ENCODE data around the gene ZNF331.

ZNF331 gene

DNA sequence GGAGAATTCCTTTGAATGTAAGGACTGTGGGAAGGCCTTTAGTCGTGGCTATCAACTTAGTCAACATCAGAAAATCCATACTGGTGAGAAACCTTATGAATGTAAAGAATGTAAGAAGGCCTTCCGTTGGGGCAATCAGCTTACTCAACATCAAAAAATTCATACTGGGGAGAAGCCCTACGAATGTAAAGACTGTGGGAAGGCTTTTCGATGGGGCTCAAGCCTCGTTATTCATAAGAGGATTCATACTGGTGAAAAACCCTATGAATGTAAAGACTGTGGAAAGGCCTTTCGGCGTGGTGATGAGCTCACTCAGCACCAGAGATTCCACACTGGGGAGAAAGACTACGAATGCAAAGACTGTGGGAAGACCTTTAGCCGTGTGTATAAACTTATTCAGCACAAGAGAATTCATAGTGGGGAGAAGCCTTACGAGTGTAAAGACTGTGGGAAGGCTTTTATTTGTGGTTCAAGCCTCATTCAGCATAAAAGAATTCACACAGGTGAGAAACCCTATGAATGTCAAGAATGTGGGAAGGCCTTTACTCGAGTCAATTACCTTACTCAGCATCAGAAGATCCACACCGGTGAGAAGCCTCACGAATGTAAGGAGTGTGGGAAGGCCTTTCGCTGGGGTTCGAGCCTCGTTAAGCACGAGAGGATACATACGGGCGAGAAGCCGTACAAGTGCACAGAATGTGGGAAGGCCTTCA is 39.2 kb downstream of the ZNF331 start:
- no peak for DNase-seq (ENCODE audit: low read depth)

DNA sequence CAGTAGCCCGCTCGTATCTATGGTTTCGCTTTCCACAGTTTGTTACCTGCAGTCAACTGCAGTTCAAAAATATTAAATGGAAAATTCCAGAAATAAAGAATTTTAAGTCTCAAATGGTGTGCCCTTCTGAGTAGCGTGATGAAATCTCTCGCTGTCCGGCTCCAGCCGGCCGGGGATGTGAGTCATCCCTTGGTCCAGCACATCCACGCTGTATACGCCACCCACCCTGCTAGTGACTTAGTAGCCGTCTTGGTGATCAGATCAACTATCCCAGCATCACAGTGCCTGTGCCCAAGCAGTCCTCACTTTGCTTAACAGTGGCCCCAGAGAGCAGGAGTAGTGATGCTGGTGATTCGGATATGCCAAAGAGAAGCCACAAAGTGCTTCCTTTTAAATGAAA is 40.0 kb downstream of the ZNF331 start:
- no peak for DNase-seq (ENCODE audit: low read depth)

DNA sequence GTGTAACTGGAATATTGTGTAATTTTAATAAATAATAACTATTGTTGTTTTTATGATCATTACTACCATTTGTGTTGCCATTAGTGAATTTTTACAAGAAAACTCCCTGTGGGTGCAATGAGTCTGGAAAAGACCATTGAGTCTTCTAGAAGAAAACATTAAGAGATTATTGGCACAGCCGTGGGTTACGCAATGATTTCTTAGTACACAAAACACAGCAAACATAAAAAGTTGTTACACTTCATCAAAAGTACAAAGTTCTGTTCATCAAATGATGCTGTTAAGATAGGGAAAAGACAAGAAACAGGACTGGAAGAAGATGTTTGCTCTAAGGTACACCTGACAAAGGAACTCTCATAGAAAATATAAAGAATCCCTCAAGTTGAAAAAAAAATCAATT is 41.6 kb downstream of the ZNF331 start:
- DNase-seq (ENCODE audit: low read depth): no peak

DNA sequence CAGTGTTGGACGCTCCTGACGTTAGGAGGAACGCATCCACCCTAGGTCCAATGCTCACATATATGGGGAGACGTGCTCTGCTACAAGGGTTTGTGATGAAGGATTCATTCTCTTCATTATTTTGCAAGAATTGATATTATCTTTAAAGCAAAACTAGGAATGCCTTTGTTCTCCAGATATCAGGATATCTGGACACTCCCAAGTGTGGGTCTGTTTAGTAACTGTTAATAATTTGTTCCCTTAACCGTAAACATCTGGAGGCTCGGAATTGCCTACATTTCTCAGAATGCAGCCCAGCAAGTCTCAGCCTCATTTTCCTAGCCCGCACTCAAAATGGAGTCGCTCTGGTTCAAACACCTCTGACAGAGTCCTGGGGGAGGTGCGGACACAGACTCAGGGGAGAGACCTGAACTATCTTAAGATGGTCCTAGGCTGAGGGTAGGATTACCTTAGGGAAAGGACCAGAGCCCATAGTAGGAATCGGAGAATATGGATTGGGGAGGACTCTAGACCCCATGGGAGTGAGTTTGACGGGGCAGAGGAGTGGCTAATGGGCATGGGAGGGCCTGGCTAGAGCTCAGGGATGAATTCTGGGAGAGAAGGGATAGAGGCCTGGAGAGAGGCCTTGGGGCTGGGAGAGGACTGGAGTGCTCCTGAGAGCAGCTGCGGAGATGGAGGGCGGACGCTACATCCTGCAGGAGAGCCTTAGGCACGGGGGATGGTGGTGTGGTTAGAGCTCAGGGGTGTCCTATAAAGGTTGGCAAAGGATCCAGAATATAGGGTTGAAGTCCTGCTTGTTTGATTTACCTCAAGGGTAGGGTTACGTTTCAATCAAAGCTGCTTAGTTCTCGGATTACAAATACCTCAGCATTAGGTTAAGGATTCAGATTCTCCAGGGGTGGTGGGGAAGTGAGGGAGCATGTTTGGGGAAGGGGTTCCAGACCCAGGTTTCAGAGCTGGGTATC is 43.2 kb downstream of the ZNF331 start:
- no peak for DNase-seq (ENCODE audit: low read depth)

DNA sequence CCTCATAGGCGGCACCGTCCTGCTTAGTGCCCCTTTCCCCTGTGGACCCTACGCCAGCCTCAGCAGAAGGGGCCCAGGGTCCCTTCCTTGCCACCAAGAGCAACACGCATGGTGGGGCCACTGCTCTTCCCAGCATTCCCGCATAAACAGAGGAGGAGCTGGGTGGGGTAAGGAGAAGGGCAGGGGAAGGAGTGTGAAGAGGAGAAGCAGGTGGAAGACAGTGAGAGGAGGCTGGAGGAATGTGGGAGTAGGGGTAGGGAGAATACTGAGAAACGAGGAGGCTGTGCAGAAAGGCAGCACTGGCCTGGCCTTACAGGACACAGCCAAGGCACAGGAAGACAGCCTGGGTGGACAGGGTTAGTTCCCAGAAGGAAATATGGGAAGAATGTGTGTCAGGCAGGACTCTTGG is 43.9 kb downstream of the ZNF331 start:
- DNase-seq (ENCODE audit: low read depth): no peak

DNA sequence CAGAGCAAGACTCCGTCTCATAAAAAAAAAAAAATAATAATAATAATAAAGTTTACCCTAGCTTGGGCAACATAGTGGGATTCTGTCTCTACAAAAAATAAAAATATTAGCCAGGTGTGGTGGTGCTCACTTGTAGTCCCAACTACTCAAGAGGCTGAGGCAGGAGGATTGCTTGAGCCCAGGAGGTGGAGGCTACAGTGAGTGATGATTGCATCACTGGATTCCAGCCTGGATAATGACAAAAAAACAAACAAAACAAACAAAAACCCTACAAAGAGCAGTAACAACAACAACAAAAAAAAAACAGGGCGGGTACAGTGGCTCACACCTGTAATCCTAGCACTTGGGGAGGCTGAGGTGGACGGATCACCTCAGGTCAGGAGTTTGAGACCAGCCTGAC is 45.2 kb downstream of the ZNF331 start:
- no peak for DNase-seq (ENCODE audit: low read depth)

DNA sequence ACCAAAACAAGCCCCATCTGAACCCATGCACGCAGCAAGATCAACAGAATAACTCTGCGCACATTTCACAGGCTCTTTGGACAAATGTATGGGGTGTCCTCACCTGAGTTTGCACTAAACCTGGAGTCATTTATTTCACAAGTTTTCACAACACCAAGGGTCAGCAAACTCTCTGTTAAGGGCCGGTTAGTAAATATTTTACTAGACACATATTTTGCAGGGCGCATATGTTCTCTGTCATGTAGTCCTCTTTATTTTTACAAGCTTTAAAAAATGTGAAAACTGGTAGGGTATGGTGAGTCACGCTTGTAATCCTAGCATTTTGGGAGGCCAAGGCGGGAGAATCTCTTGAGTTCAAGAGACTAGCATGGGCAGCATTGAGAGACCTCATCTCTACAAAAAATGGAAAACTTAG is 48.3 kb downstream of the ZNF331 start:
- no peak for DNase-seq (ENCODE audit: low read depth)

DNA sequence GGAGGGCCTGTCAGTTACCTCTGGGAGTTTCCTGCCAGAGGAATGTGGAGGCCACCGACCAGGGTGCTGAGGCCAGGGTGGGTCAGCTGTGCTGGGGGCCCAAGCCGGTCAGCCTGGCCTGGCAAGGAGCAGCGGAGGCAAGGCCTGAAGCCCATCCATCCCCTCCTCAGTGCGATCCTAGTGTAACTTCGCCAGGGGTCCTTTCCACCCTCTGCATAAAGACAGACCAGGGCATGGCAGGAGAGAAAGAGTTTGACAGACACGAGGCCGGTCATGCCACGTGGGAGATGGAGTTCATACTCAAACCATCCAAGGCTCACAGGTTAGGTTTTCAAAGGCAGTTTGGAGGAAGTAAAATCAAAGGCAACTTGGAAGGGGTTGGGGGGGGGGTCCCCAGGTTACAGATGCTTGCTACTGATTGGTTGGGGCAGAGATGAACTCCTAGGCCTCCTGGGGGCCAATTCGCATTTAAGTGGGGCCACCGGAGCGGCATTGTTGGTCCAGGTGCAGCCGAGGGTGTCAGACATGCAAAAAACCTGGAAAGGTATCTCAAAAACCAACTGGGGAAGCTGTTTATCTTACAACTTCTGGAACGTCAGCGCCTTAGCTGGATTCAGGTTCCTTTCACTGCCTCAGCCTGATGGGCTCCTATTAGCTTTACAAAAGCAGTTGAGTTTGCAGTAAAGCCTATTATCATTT is 57.0 kb downstream of the ZNF331 start:
- DNase-seq (ENCODE audit: low read depth): no peak

DNA sequence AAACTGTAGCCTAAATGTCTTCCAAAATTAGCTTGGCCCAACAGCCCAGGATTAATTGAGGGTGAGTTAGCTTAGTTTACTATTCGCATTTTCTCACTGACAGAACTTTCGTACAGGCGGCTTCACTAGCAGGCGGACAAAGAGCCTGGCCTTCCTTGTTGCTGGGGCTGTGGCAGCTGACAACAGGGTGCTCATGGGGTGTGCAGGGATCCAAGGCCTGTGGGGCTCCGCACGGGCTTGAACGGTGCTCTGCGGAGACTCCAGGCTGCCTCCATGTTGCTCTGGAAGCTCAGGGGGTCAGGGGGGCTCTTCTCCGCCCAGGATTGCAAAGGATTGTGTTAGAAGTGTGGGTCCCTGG is 57.5 kb downstream of the ZNF331 start:
- no peak for DNase-seq (ENCODE audit: low read depth)

DNA sequence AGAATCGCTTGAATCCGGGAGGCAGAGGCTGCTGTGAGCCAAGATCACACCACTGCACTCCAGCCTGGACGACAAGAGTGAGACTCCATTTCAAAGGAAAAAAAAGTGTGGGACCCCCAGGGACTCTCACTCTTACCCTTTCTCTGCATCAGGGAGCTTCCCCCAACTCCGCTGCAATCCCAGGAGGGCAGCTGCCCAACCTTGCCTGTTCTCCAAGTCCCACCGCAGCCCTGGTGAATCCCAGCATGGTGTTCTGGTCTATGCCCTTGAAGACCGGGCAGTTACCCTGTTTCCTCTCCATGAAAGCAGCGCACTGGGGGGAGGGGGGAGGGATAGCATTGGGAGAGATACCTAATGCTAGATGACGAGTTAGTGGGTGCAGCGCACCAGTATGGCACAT is 58.1 kb downstream of the ZNF331 start:
- DNase-seq (ENCODE audit: low read depth): no peak

DNA sequence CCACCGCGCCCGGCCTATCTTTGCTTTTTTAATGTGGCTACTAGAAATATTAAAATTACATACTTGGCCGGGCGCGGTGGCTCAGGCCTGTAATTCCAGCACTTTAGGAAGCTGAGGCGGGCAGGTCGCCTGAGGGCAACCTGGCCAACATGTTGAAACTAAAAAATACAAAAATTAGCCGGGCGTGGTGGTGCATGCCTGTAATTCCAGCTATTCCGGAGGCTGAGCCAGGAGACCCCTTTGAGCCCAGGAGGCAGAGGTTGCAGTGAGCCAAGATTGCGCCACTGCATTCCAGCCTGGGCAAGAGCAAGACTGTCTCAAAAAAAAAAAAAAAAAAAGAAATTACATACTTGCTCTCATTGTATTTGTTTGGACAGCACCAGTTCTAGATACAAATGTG is 59.1 kb downstream of the ZNF331 start:
- no peak for DNase-seq (ENCODE audit: low read depth)

DNA sequence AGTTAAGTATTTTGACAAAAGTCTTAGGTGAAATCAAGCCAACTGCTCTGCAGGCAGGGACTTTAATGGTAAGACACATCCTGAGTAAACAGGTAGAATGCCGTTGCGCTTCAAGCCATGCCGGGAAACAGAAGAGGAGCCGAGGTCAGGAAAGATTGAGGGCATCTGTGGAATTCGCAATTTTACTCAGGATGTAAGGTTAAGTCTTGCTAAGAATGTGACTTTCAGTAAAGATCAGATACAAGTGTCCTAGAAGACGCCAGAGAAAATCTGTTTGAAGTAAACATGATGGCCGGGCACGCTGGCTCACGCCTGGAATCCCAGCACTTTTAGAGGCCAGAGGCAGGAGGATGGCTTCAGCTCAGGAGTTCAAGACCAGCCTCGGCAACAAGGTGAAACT is 60.4 kb downstream of the ZNF331 start:
- no peak for DNase-seq (ENCODE audit: low read depth)

DNA sequence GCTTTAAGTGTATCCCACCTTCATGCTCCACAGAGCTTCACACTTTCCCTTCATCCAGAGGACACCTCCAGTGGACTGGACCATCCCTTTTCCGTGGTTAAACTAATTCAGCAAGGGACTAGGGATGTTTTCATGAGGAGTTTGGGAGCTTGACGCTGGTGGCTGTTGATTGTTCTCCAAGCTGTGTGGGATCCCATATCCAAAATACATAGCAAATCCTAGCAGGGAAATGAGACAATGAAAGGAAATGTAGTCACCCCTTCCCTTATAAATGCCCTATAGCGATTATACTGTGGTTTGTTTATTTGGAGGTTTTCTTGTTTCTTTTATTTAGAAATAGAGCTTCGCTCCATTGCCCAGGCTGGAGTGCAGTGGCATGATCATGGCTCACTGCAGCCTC is 62.3 kb downstream of the ZNF331 start:
- no peak for DNase-seq (ENCODE audit: low read depth)

DNA sequence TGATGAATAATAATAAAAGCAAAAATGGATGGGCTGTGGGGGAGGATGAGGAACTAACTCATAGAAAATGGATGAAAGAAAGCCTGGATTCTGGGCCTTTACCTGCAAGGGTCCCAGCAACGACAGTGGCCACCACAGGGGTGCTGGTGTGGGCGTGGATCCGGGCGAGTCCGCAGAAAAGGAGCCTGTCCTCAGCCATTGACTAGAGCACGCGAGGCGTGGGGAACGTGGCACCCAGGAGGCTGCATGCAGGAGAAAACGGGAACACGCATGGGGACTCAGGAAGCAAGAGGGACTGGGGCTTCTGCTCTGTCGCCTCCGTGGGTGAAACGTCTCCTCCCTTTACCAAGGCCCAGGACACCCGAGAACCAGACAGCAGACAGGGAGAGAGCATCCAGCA is 68.1 kb downstream of the ZNF331 start:
- DNase-seq (ENCODE audit: low read depth): no peak

DNA sequence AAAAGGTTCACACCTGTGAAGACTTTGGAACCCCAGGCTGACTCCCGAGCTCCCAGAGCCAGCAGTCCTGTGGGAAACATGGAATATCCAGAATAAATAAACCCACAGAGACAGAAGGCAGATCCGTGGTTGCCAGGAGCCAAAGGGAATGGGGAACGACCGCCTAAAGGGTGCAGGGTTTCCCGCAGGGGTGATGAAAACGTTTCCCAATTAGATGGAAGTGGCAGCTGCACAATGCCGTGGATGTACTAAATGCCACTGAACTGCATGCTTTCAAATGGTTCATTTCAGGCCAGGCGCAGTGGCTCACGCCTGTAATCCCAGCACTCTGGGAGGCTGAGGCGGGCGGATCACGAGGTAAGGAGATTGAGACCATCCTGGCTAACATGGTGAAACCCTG is 70.4 kb downstream of the ZNF331 start:
- DNase-seq (ENCODE audit: low read depth): no peak

DNA sequence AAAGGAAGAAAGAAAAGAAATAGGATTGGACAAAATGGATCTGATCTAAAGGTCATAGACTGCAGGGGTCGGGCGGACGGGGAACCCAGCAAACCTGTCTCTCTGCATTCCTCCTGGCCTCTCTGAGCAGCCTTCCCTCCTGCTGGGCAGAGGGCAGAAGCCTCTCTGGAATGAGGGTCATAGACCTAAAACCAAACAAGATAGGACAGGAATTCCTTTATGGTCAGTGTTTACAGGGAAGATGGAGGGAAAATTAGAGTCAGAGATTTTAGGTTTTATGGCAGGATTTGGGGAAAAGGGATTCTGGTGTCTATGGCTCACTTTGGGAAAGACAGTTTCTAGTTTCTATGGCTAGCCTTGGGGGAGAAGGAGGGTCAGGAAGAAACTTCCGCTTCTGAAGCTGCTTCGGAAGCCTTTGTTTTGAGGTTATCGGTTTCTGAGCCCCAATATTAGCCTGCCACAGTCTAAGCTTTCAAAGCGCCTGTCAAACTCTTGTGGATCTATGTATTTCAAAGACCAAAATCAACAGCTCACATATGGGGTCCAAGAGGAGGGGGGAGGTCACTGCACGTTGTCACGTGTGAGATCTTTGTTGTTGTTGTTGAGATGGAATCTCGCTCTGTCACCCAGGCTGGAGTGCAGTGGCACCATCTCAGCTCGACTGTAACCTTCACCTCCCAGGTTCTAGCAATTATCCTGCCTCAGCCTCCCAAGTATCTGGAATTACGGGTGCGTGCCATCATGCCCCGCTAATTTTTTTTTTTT is 75.0 kb downstream of the ZNF331 start:
- no peak for DNase-seq (ENCODE audit: low read depth)

DNA sequence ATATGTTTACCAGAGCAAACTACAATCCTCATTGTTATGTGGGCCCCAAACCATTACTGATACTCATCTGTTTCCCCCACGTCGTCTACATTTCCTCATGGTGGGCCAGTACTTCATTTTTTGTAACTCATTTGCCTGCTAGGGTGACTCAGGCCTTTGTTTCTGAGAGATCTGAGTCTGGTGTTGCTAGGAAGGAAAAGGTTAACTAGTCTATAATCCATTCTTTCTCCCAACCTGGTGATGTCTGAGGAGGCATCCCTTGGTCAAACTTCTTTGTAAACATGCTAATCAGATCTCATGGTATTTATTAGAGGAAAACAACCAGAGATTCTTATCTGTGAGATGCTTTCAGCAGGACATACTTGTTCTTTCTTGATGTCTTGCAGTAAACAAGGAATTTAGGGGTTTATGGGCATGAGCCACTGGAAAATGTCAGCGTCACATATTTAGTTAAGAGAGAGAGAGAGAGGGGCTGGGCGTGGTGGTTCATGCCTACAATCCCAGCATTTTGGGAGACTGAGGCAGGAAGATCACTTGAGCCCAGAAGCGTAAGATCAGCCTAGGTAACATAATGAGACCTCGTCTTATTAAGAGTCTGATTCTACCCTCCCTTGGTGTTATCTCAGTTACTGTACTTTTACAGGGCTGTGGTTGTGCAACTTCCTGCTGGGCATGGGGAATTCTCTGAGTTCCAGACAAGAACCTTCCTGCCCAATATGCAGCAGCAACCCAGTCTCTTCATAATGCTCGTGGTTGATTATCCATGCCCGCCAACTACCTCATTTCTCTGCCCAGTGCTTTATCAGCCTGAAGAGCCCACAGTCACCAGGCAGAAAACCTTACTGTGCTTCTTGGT is 84.2 kb downstream of the ZNF331 start:
- DNase-seq (ENCODE audit: low read depth): no peak

DNA sequence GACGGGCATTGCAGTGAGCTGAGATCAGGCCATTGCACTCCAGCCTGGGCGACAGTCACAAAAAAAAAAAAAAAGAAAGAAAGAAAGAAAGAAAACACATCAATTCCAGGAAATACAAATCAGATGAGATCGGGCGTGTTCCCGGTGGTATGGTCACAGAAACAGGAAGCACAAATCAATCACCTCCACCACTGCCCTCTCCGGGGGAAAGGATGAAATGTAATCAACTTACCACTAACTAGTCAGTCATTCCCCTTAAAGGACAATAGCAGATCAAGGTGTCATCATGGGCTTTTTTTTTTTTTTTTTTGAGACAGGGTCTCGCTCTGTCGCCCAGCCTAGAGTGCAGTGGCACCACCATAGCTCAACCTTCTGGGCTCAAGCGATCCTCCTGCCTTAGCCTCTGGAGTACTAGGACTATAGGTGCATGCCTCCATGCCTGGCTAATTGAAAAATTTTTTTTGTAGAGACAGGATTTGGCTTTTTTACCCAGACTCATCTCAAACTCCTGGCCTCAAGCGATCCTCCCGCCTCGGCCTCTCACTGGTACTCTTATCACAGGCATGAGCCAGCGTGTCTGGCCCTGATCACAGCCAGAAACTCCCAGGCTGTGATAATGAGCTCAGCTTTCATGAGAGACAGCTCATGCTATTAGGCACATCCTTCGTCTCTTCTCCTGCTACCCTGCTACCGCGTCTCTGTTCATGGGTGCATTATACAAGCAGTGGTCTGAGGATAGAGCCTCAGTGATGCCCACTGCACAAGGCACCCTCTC is 87.0 kb downstream of the ZNF331 start:
- no peak for DNase-seq (ENCODE audit: low read depth)

DNA sequence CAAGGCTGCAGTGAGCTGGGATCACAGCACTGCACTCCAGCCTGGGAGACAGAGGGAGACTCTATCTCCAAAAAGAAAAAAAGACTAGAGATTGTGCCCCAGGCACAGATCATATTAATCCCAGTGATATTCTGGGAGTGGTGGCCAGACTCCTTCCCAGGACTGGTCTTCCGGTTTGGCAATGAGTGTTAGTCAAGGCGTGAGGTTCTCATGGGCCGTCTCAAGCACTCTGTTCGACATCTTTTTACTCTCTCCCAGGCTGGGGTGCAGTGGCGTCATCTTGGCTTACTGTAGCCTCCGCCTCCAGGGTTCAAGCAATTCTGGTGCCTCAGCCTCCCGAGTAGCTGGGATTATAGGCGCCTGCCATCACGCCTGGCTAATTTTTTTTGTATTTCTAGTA is 88.5 kb downstream of the ZNF331 start:
- DNase-seq (ENCODE audit: low read depth): no peak

DNA sequence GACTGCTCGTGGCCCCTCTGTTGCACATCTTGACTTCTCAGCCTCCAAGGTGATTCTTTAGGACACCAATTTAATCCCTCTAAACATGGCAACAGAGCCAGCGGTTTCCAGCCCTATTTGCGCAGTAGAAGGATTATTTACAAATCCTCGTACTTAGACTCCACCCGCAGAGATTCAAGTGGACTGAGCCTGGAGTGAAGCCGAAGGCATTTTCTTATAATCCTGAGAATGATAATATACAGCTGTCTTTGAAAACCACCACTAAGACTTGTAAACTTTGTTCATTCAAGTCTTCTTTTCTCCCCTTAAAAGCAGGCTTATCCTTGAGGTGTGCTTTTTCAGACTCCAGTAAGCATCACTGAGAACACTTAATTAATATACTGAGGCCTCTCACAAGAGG is 89.0 kb downstream of the ZNF331 start:
- no peak for DNase-seq (ENCODE audit: low read depth)

Data from GM04504 (cell line).